Measurements from ENCODE around the gene REP15. TPM values are rescaled to one million over a fixed set of nuclear protein-coding genes. Genes with fewer than 3 reads are reported as not detected.

Gene REP15
- total RNA-seq, 2 donors from 2014 or later: 33.4 to 58.5 TPM

Other genes with a start within 250 kb of the REP15 start
- under 1 TPM in 1 of 2 donors, not detected in 1; 0.21 TPM for gene SMCO2, start 249.7 kb upstream of the REP15 start, total RNA-seq
- 10 to 100 TPM; 40.1 to 44.7 TPM for gene PPFIBP1, start 172.2 kb upstream of the REP15 start, total RNA-seq
- gene MRPS35, start 14.4 kb downstream of the REP15 start, total RNA-seq: 10 to 100 TPM; 85.8 to 90.7 TPM
- 10 to 100 TPM; 16.5 to 20.1 TPM for gene KLHL42, start 83.8 kb downstream of the REP15 start, total RNA-seq
- gene MANSC4, start 83.8 kb downstream of the REP15 start, total RNA-seq: not detected